GM18858 (cell line): ENCODE results near the gene PCP4L1.
A peak's percentile ranks its signal among the peaks of the same experiment; 100 is the strongest.

ENCODE experiments used
- ATAC-seq: cut with Tn5 transposase; IDR thresholded peaks from one replicate; pipeline ENCODE4 v1.9.1; 2021; ENCODE audit not compliant: unreplicated experiment

PCP4L1 gene

GRCh38 chr1:161266836-161267235, 8.3 kb downstream of the PCP4L1 start:
- ATAC-seq = no peak

GRCh38 chr1:161267321-161267720, 8.8 kb downstream of the PCP4L1 start:
- no peak for ATAC-seq

- ATAC-seq = no peak
Observed at GRCh38 chr1:161273402-161273801, 14.9 kb downstream of the PCP4L1 start.

- ATAC-seq = no peak
Observed at GRCh38 chr1:161274874-161275273, 16.3 kb downstream of the PCP4L1 start.

- no peak for ATAC-seq
Observed at GRCh38 chr1:161282991-161283390, 24.4 kb downstream of the PCP4L1 start.

DNA sequence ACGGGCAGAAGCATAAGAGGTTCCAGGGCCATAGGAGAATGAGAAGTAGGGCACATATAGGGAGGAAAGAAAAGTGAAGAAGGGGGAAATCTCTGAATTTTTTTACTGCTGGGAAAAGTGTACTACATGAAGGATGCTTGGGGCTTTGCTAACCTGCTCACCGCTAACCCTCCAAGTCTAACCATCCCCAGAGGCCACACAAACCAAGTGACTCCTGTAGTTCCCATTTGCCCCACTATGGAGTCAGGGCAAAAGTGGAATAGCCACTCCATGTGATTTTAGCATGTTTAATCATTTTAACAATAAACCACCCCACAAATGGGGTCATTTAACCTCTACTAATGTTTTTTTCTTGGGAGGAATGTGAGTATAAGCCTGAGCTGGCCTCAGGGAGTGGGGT, 26.6 kb downstream of the PCP4L1 start:
- ATAC-seq = no peak

DNA sequence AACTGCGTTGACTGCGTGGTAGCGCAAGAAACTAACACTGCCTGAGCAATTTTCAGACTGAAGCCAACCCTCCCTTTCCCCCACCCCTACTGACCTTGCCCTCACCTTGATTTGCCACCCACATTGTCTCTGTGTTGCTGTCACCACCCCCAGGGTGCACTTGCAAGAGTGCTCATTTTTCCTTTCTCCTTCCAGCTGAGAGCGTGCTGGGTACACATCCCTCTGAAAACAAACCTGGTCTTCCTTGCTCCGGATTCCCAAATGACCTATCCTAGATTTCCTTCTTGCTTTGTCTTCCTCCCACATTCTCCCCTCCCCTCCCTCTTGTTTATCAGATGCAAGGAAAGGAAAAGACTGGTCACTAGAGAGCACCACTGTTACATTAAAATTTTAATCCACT, 27.0 kb downstream of the PCP4L1 start:
- no peak for ATAC-seq

- ATAC-seq = no peak
Observed at GRCh38 chr1:161287482-161288054, 29.0 kb downstream of the PCP4L1 start.

DNA sequence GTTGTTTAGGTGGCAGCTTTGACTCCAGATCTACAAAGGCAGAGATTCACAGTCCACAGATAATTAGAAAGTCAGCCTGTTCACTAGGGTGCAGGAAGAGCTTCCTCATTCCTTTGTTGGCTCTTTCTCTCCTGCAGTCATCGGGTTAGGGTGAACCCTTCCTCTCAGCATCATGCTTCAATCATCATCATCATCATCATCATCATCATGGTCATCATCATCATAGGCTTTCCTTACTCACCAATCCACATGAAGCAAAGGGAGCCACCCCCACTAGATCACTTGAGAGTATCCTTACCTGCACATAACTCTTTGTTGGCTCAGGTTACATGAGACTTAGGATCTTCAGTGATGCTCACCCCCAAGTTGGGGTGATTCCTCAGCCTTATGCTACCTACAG, 32.2 kb downstream of the PCP4L1 start:
- ATAC-seq = no peak

- ATAC-seq = no peak
Observed at GRCh38 chr1:161297415-161297814, 38.9 kb downstream of the PCP4L1 start.

DNA sequence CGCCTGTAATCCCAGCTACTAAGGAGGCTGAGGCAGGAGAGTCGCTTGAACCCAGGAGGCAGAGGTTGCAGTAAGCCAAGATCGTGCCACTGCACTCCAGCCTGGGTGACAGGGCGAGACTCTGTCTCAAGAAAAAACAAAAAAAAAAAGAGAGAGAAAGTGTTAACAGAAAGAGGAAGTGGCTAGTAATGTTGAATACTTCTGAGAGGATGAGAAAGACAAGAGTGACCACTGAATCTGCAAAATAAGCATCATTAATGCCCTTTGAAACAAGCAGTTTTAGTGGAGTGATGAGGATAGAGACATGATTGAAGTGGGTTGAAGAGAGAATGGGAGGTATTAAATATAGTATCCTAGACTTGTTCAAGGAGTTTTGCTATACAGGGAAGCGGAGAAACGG, 39.6 kb downstream of the PCP4L1 start:
- ATAC-seq = no peak

DNA sequence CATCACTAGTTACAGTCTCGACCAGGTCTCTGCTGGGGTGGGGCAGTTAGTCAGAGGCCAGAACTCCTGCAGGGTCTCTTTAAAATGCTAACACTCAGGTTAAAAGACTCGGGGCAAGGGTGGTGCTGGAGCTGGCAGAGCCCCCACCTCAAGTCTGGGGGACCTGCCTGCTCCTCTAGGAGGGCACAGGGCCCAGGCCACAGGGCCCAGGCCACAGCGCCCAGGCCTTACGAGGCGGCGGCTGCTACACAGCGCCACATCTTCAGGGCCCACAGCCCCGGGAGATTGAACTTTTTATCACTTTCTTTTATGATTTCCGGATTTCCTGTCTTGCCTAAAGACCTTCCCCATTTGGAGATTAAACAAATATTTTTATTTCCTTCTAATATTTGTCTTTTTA, 40.8 kb downstream of the PCP4L1 start:
- ATAC-seq = no peak

DNA sequence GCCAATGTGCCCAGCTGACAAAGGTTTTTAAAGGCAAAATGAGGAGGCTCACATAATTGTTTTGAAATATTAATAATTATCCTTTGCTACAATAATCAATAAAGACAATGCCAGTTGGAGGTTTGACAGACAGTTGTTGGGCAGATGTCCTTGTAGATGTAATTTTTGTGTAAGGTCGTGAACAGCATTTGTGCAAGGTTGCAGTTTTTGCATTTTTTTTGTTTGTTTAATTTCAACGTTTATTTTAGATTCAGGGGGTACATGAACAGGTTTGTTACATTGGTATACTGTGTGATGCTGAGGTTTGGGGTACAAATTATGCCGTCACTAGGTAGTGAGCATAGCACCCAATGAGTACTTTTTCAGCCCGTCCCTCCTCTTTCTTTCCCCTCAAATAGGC, 41.9 kb downstream of the PCP4L1 start:
- no peak for ATAC-seq

GRCh38 chr1:161304927-161305866, 46.7 kb downstream of the PCP4L1 start:
- no peak for ATAC-seq

DNA sequence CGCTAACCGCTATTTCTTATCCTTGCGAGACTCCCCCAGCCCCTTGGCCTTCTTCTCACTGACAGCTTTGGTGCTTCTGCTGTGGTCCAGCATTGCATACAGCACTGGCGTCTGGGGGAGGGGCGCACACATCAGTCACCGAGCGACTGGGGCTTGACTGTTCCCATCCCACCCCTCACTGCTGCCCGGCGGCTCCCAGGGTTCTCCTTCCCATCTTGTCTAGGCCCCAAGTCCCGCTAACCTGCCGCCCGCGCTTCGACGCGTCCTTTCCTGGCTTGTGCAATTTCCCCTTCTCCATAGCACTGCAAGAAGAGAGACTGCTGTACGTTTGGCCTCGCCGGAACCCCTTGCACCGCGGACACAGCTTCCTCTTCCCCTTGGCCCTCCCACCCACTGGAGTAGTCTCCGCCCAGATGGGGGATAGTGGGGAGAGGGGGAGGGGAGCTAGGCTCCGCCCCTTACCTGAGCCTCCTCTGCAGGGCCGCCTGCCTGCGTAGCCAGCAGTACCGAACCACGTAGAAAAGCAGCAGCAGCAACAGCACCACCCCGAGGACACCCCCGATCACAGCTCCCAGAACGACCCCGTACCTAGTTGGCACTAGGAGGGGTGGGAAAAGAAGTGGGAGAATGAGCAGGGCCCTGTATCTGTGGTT, 47.4 kb downstream of the PCP4L1 start:
- peak; percentile 53 for ATAC-seq

GRCh38 chr1:161307230-161307768, 48.8 kb downstream of the PCP4L1 start:
- ATAC-seq = no peak

DNA sequence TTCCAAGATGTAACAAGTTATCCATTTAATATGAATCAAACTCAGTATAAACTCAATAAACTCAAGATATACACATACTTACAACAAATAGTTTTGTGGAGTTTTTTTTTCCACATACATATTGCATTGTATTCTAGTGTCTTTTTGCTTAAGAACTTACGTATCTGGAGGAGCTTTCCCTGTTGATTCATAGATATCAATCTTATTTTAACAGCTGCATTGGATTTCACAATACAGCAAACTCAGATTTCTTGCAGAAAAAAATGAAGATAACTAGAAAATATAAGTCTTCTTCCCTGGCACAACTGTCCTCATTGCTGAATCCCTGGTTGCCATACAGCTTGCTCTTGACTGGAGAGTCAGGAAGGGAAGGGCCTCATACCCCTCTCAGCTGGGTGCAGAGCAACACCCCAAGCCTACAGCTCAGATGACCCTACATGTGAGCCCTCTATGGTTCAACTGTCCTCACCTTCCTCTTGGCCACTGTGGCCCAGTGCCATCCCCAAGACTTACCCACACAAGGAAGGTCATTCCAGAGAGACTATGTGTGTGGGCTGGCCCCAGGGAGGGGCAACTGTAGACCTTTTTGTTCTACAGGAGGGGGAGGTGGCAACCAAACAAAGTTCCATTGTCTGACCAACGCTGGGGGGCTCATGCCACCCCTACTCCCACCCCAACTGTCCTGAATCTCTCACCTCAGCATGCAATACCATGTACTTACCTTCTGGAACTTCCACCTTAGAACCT, 49.5 kb downstream of the PCP4L1 start:
- ATAC-seq = no peak

- no peak for ATAC-seq
Observed at GRCh38 chr1:161309868-161310267, 51.3 kb downstream of the PCP4L1 start, which contains the start of gene MPZ. Gene MPZ, minus strand, starts transcription at chr1:161309968. Its CDS starts 63 bp downstream, at chr1:161309905.

- no peak for ATAC-seq
Observed at GRCh38 chr1:161311595-161312181, 53.1 kb downstream of the PCP4L1 start.

- no peak for ATAC-seq
Observed at GRCh38 chr1:161313554-161314200, 55.1 kb downstream of the PCP4L1 start.
